ENCODE measurements around the gene EVC2. TPM values are rescaled to one million over a fixed set of nuclear protein-coding genes. Genes with fewer than 3 reads are reported as not detected.
"Not testable (repeated sequence)": the region's sequence is repeated elsewhere in the genome, so short reads cannot be mapped to it uniquely, and the experiment has no call there.

The EVC2 gene
- total RNA-seq, 4 donors from 2014 or later = 7.8 to 22.2 (median 9.9) TPM

- TF ChIP-seq EP300 (IDR thresholded peaks at IDR 0.05) (no peak), CTCF (IDR thresholded peaks at IDR 0.05) (no peak), POLR2A (IDR thresholded peaks at IDR 0.05) (no peak)
- 79% methylated on average over 5 of the region's 5 CpGs for WGBS
Observed at GRCh38 chr4:5611750-5612149, 96.6 kb downstream of the EVC2 start.

GRCh38 chr4:5609306-5610007, 98.9 kb downstream of the EVC2 start:
- no peak overlapping the region for H3K4me3 ChIP-seq
- no peak for DNase-seq (ENCODE audit: low spot score in 2 of 2)
- TF ChIP-seq EP300 (IDR thresholded peaks at IDR 0.05) (no peak), POLR2A (IDR thresholded peaks at IDR 0.05) (no peak), POLR2AphosphoS5 (IDR thresholded peaks at IDR 0.05) (no peak), CTCF (IDR thresholded peaks at IDR 0.05) (no peak)
- H3K27me3 ChIP-seq = no peaks in the 10 kb centered on the region
- H3K27ac ChIP-seq = no peak overlapping the region
- no peaks in the 10 kb centered on the region for H3K9me3 ChIP-seq
- H3K36me3 ChIP-seq = peaks cover 32% of the 10 kb centered on the region
- H3K4me1 ChIP-seq = no peaks in the 10 kb centered on the region
- WGBS = 94% methylated on average over 12 of the region's 12 CpGs

More at GRCh38 chr4:5611750-5612149, 96.6 kb downstream of the EVC2 start:
- H3K36me3 ChIP-seq = peaks cover 55% of the 10 kb centered on the region
- H3K4me1 ChIP-seq = no peaks in the 10 kb centered on the region
- no peak for DNase-seq (ENCODE audit: low spot score in 2 of 2)
- H3K27me3 ChIP-seq = no peaks in the 10 kb centered on the region
- no peak overlapping the region for H3K4me3 ChIP-seq
- H3K9me3 ChIP-seq = no peaks in the 10 kb centered on the region
- no peak overlapping the region for H3K27ac ChIP-seq

GRCh38 chr4:5593828-5594227, 114.5 kb downstream of the EVC2 start:
- not testable (repeated sequence) for H3K27me3 ChIP-seq; H3K36me3 ChIP-seq; H3K4me1 ChIP-seq; H3K9me3 ChIP-seq; H3K27ac ChIP-seq; DNase-seq (ENCODE audit: low spot score in 2 of 2); H3K4me3 ChIP-seq
- 90% methylated on average over 9 of the region's 10 CpGs for WGBS

GRCh38 chr4:5592272-5592671, 116.1 kb downstream of the EVC2 start:
- no peak for DNase-seq (ENCODE audit: low spot score in 2 of 2)
- Histone ChIP-seq H3K27ac (no peak overlapping the region), H3K36me3 (peaks cover 8% of the 10 kb centered on the region), H3K4me1 (no peaks in the 10 kb centered on the region), H3K4me3 (no peak overlapping the region), H3K27me3 (no peaks in the 10 kb centered on the region), H3K9me3 (peaks cover 5% of the 10 kb centered on the region)
- 86% methylated on average over 4 of the region's 4 CpGs for WGBS
- TF ChIP-seq POLR2A (IDR thresholded peaks at IDR 0.05) (no peak), EP300 (IDR thresholded peaks at IDR 0.05) (no peak), POLR2AphosphoS5 (IDR thresholded peaks at IDR 0.05) (no peak), CTCF (IDR thresholded peaks at IDR 0.05) (no peak)

- no peak for DNase-seq (ENCODE audit: low spot score in 2 of 2)
- no peaks in the 10 kb centered on the region for H3K4me1 ChIP-seq
- 98% methylated on average over 2 of the region's 2 CpGs for WGBS
- H3K27ac ChIP-seq = no peak overlapping the region
- H3K36me3 ChIP-seq = peaks cover 16% of the 10 kb centered on the region
- no peak overlapping the region for H3K4me3 ChIP-seq
- H3K9me3 ChIP-seq = peaks cover 5% of the 10 kb centered on the region
- H3K27me3 ChIP-seq = no peaks in the 10 kb centered on the region
- TF ChIP-seq EP300 (IDR thresholded peaks at IDR 0.05) (no peak), CTCF (IDR thresholded peaks at IDR 0.05) (no peak), POLR2A (IDR thresholded peaks at IDR 0.05) (no peak), POLR2AphosphoS5 (IDR thresholded peaks at IDR 0.05) (no peak)
Observed at GRCh38 chr4:5589495-5589894, 118.9 kb downstream of the EVC2 start.

- H3K27me3 ChIP-seq = no peaks in the 10 kb centered on the region
- no peak for TF ChIP-seq EP300 (IDR thresholded peaks at IDR 0.05)
- TF ChIP-seq CTCF (IDR thresholded peaks at IDR 0.05) = no peak
- TF ChIP-seq POLR2A (IDR thresholded peaks at IDR 0.05) = no peak
- TF ChIP-seq POLR2AphosphoS5 (IDR thresholded peaks at IDR 0.05) = no peak
- peaks cover 5% of the 10 kb centered on the region for H3K9me3 ChIP-seq
- no peaks in the 10 kb centered on the region for H3K4me1 ChIP-seq
- WGBS = 89% methylated on average over 1 of the region's 1 CpG
- H3K27ac ChIP-seq = no peak overlapping the region
- no peak for DNase-seq (ENCODE audit: low spot score in 2 of 2)
- H3K36me3 ChIP-seq = peaks cover 21% of the 10 kb centered on the region
- H3K4me3 ChIP-seq = no peak overlapping the region
Observed at GRCh38 chr4:5588046-5588445, 120.3 kb downstream of the EVC2 start.
